ENCODE data around the gene GALNT18. TPM values are rescaled to one million over a fixed set of nuclear protein-coding genes. Genes with fewer than 3 reads are reported as not detected.

GALNT18 gene
- 10 to 100 TPM; 22.2 to 35.0 (median 29.4) TPM for polyA plus RNA-seq (ENCODE audit: insufficient read length in 4 of 4)

DNA sequence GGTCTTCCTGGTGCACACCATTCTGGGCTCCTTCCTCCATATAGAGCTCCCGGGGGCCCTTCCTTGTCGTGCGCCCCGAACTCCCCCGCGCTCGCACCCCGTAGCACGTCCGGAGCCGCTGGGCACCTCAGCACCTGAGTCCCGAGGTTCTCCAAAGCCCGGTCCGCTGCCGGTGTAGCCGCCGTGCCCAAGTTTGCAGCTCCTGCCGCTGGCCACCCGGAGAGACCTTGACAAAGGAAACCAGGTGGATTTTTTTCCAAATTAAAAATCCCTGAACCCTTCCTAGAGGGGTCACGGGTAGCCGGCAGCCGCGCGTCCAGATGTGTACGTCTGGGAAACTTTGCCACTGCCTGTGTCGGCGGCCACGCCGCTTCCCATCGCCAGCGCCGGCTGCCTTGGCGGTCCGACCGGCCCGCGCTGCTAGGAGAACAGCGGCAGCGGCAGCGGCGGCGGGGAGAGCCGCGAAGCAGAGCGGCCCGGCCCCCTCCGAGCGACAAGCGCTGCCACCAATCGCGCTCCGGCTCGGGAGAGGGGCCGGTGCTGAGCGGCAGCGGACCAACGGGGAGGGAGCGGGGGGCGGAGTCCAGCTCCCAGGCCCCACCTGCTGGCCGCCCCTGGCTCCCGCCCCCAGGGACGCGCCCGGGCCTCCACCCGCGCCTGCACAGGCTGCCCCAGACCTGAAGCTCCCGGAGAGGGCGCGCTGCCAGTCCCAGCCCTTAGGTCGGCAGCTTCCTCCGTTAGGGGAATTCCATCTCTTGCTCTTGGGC lies at the start of gene GALNT18:
TSS of gene GALNT18 (minus strand) at position 433 of the 767 bp plus-strand sequence.
- DNase-seq (ENCODE audit: low read depth in 4 of 4, low spot score in 2 of 4) = peak; percentile 62 to 90 (median 85)

DNA sequence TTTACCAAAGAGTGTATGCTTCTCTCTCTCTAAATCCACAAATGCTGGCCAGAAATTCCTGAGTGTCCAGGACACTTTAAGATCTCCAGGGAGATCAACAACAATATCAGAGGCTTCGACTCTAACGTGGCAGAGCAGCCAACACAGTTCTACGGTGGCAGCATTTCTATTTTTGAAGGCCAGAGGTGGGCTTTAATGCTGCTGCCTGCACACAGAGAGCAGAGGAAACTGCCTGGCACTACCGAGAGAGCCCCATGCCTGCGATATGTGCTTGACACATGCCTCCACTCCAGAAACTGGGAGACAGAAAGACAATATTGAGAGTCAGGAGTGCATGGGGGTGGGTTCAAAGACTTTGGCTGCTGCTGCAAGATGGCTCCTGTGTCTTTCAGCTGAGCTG lies 48.8 kb upstream of the GALNT18 start:
- DNase-seq (ENCODE audit: low read depth in 4 of 4, low spot score in 2 of 4) = no peak

DNA sequence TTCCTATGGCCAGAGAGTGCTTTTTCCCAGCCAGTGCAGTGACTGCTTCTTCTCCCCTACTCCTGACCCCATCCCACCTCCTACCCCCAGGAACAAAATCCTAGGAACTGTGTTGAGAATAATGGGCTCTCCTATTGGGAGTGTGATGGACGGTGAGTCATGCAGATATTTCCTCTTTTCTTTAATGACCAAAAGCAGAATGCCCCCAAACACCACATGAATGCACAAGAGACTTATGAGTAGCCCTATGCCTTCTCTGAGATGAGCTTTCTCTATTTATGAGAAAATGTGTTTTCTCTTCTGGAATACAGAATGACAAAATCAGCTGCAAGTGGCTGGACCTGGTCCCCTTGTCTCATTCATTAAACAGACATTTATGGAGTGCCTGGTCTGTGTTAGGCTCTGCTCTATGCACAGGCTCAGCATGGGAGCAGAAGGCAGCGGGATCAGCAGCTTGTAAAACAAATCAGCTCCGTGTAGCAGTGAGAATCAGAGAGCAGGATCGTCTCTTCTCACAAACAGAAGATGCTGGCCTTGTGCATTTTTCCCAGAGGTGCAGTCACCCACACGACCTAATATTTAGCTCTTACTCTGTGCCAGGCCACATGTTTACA lies 47.5 kb upstream of the GALNT18 start:
- no peak for DNase-seq (ENCODE audit: low read depth in 4 of 4, low spot score in 2 of 4)

DNA sequence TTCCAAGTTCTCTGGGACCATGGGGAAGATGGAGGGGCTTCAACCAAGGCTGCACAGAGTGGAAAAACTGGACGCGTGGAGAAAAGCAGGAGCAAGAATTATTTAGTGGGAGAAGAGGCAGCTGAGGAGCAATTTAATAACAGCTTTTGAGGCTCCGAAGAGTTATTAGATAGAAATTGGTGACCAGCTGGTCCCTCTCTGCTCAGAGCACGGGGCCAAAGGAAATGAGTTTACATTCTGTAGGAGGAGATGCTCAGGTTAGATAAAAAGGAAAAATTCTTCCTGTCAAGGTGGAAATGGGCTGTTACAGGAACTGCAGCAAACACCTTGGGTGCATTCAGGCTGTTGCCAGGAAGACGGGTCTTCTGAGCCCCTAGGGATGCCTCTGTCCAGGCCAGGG lies 47.0 kb upstream of the GALNT18 start:
- no peak for DNase-seq (ENCODE audit: low read depth in 4 of 4, low spot score in 2 of 4)

DNA sequence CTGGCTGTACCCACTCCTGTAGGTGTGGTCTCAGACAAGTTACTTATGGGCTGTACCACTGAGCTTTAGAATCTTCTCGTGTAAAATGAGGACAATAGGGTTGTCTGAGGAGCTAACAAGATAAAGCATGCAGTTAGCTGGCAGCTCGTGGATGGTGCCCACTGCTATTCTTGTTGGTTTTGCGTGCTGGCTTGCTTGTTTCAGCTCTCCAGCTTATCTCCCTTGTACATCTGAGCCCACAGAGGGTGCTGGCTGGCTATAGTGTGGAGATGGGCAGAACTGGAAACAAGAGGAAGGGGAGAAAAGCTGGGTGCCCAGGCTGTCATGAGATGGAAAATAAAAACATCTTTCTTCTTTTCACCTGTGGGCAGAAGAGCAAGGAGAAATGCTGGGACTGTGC lies 46.5 kb upstream of the GALNT18 start:
- DNase-seq (ENCODE audit: low read depth in 4 of 4, low spot score in 2 of 4) = no peak

GRCh38 chr11:11667056-11667455 lies 45.3 kb upstream of the GALNT18 start:
- no peak for DNase-seq (ENCODE audit: low read depth in 4 of 4, low spot score in 2 of 4)

DNA sequence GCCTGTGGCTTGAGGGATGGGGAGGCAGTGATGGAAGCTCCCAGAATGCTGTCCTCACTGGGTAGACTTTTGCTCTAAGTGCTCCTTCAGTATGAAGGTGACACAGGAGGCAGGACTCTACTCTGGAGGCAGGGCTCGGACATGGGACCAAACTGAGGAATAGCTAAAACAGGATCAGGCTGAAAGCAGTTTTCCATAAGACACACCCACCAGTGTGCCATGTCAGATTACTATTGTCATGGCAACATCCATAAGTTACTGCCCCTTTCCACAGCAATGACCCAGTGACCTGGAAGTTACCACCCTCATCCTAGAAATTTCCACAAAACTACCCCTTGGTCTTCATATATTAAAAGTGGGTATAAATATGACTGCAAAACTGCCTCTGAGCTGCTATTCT lies 43.6 kb upstream of the GALNT18 start:
- DNase-seq (ENCODE audit: low read depth in 4 of 4, low spot score in 2 of 4) = no peak

- no peak for DNase-seq (ENCODE audit: low read depth in 4 of 4, low spot score in 2 of 4)
Measured at GRCh38 chr11:11663907-11664306, 42.1 kb upstream of the GALNT18 start.

DNA sequence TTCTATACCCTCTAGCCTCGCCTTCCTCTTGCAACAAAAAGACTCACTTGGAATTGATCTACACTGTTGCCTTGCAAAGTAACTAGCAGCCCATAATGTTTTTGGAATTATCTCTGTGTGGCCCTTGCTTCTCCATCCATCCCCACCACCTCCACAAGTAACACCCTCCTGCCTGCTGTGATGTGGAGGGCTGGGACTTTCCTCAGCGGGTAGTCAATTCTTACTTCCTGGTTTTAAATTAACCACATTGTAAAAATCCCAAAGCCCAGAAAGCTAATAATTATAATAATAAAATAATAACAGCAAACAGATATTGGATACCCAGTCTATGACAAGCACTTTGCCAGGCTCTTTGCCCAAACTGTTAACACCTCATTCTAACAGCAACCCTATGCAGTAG lies 40.8 kb upstream of the GALNT18 start:
- no peak for DNase-seq (ENCODE audit: low read depth in 4 of 4, low spot score in 2 of 4)

- DNase-seq (ENCODE audit: low read depth in 4 of 4, low spot score in 2 of 4) = no peak
Measured at GRCh38 chr11:11661326-11662040, 39.7 kb upstream of the GALNT18 start.

DNA sequence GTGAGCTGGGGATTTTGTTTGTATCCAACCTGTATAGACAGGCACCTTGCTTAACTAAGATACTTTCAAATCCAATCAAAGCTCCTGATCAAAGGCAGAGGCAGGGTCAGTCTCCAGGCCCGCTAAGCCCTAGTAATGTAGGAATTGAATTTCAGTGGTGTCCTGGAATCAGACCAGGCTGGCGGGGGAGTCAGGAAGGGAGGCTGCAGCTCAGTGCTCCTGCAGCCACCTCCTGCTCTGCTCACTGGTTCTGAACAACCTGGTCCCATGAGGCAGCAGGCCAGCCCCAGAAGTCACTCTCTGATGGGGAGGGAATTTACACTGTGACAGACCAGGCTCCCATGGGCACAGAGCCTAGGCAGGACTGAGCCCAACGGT lies 38.5 kb upstream of the GALNT18 start:
- DNase-seq (ENCODE audit: low read depth in 4 of 4, low spot score in 2 of 4) = peak in 3 of 4 donors; percentile 22 to 54 (median 52)

DNA sequence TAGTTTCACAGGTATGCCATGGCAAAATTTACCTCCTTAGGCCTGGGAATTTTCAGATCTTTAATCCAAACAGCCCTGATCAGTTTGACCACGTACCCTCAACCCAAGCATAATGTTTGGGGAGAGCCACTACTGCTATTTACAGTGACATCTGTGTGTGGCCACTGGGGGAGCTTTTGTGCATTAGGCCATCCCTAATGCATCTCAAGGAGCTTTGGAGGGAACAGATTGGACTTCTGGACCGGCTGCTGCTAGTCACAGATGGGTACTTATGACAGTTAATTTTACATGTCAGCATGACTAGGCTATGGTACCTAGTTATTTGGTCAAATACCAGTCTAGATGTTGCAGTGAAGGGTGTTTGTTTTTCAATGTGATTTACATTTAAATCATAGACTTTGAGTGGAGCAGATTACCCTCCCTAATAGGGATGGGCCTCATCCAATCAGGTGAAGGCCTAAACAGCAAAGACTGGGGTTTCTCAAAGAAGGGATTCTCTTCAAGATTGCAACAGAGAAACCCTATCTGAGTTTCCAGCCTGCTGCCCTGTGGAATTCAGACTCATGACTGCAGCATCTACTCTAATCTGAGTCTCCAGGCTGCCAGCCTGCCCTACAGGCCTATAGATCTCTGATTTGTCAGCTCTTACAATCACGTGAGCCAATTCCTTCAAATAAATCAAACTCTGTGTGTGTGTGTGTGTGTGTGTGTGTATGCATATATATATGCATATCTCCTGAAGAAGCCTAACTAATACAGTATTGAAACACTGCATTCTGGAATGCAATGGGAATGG lies 38.0 kb upstream of the GALNT18 start:
- DNase-seq (ENCODE audit: low read depth in 4 of 4, low spot score in 2 of 4) = no peak

GRCh38 chr11:11657218-11657955 lies 35.6 kb upstream of the GALNT18 start:
- no peak for DNase-seq (ENCODE audit: low read depth in 4 of 4, low spot score in 2 of 4)

DNA sequence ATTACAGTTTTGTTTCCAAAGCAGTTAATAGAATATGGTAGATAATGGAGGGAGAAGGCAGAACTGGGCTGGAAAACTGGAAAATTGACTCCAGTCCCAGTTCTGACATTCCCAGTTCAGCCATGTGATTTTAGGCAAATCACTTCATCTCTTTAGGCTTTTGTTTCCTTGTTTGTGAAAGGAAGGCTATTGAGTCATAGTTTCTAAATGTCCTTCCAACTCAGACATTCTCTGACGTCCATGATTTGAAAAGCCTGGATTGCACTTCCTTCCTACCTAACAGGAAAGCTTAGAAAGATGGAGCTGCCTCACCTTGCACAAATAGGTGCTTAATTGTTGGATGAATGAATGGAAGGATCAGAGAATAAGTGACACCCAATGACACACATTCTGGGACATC lies 19.8 kb upstream of the GALNT18 start:
- no peak for DNase-seq (ENCODE audit: low read depth in 4 of 4, low spot score in 2 of 4)

DNA sequence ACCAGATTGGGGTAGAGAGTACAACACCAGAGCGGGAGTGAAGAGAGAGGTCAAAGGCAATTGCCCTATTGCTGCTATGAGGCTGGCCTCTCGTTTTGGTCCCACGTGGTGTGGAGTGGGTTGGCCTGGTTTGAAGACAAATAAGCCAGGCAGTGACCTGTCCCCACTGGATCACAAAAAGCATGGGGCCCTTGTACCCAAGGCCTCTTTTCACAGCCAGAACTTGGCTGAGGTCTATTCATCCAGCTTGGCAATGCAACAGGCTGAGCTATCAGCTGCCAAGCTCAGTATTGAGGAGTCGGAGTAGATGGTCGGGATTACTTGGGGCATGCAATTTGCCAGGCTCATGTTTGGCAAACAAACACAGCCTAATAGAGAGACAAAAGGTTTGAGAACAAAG lies 19.2 kb upstream of the GALNT18 start:
- DNase-seq (ENCODE audit: low read depth in 4 of 4, low spot score in 2 of 4) = no peak

DNA sequence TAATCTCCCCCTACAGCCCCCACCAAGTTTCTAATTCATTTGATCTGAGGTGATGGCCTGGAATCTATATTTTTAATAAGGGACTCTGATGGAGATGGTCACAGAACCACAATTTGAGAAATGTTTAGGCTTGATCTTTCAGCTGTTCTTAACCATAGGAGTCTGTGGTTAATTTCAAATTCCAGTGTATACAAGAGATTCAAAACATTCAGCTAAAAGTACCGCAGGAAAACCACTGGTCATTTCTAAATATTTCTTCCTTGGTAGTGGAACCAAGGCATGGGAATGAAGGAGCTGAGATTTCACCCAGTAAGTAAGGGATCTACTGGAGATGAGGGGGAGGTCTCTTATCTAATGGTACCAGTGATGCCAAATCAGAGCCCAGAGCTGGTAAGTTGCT lies 18.3 kb upstream of the GALNT18 start:
- no peak for DNase-seq (ENCODE audit: low read depth in 4 of 4, low spot score in 2 of 4)

GRCh38 chr11:11636671-11637070 lies 14.9 kb upstream of the GALNT18 start:
- DNase-seq (ENCODE audit: low read depth in 4 of 4, low spot score in 2 of 4) = no peak

DNA sequence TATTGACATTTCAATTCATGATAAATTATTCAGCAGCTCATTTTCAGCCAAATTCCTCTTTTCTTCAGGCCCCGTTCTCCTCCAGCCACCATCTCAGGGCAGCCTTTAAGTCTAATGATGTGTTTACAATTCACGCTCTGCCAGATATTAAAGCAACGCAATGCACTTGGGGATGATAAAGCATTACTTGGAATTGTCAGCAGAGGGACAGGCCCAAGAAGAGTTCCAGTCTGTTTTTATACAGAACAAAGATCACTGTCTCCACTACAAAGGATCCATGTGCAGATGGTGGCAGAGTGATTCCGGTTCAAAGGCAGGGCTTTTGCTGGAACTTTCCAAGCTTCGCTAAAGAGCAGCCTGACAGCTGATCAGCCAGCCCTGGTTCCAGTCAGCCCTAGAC lies 13.6 kb upstream of the GALNT18 start:
- DNase-seq (ENCODE audit: low read depth in 4 of 4, low spot score in 2 of 4) = no peak

DNA sequence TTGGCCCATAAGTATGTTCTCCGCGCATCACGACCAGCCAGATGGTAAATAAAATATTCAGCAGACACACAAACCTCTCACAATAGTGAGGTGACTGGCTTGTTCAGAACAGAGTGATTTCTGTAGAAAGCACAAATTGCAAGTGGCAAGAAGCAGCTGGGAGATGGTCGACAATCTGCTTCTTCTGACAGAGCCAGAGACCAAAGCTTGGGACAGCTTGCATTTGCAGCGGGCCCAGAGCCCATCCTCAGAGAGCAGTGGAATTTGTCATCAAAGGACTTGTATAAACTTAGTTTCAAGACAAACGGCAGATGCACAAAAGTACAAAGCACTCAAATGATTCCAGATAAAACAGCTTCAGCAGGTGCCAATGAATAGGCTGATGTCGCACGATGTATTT lies 7.6 kb upstream of the GALNT18 start:
- DNase-seq (ENCODE audit: low read depth in 4 of 4, low spot score in 2 of 4) = no peak

DNA sequence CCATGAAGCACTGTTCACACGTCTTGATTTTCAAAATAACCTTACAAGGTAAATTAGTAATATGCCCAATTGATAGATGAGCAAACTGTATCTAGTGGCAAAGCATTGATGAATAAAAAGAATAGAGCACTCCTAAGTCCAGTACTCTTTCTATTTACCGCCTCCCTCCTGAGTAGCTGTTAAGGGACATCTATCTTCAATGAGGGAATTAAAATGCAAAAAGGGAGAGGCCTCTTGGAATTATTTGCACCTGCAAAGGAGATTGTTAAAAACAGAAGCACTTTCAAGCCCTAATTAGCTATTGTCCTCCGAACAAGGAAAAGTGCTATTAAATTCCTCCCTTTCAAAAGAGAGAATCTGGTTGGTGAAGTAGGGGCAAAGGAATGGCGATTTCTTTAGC lies 6.8 kb upstream of the GALNT18 start:
- DNase-seq (ENCODE audit: low read depth in 4 of 4, low spot score in 2 of 4) = no peak

All from left renal cortex interstitium (tissue), 4 donors.